ENCODE results near the gene JUP. TPM values are rescaled to one million over a fixed set of nuclear protein-coding genes. Genes with fewer than 3 reads are reported as not detected.

Gene JUP
- total RNA-seq, 2 donors from 2014 or later, result 67.9 to 85.4 TPM

GRCh38 chr17:41741709-41742108, 44.8 kb downstream of the JUP start:
- Histone ChIP-seq H3K27me3 (no peaks in the 10 kb centered on the region), H3K4me1 (peaks cover 21% of the 10 kb centered on the region), H3K9me3 (no peaks in the 10 kb centered on the region), H3K4me3 (no peak overlapping the region), H3K27ac (no peak overlapping the region), H3K36me3 (replicated peaks in 1 of 2; ENCODE audit: insufficient read depth in 1 of 2, low read depth in 2 of 2) (no peaks in the 10 kb centered on the region)
- TF ChIP-seq POLR2A (IDR thresholded peaks at IDR 0.05) (no peak), CTCF (IDR thresholded peaks at IDR 0.05) (no peak)
- intact Hi-C loops (cut with DNase I), result no loop called here
- ATAC-seq, result no peak
- 72 to 78% methylated on average over 6 to 9 of the region's 9 CpGs for WGBS, 2 donors
- no peak for DNase-seq

- Histone ChIP-seq H3K27ac (peak overlapping the region in 2 of 4 donors; percentile 65 to 68), H3K4me3 (no peak overlapping the region), H3K4me1 (peaks cover 21% of the 10 kb centered on the region), H3K9me3 (no peaks in the 10 kb centered on the region), H3K27me3 (peaks cover 0 to 3% of the 10 kb centered on the region in 2 donors), H3K36me3 (replicated peaks in 1 of 2; ENCODE audit: insufficient read depth in 1 of 2, low read depth in 2 of 2) (no peaks in the 10 kb centered on the region)
- intact Hi-C loops (cut with DNase I), result no loop called here
- DNase-seq, result no peak
- TF ChIP-seq CTCF (IDR thresholded peaks at IDR 0.05), result no peak
- TF ChIP-seq POLR2A (IDR thresholded peaks at IDR 0.05), result no peak
- no peak for ATAC-seq
- 84 to 93% methylated on average over 4 to 5 of the region's 5 CpGs for WGBS, 2 donors
Observed at GRCh38 chr17:41740506-41740905, 46.0 kb downstream of the JUP start.

GRCh38 chr17:41739661-41740352, 46.7 kb downstream of the JUP start:
- Histone ChIP-seq H3K27ac (peak overlapping the region in 3 of 4 donors; percentile 51 to 68 (median 65)), H3K4me3 (no peak overlapping the region), H3K27me3 (peaks cover 0 to 8% of the 10 kb centered on the region in 2 donors), H3K36me3 (replicated peaks in 1 of 2; ENCODE audit: insufficient read depth in 1 of 2, low read depth in 2 of 2) (no peaks in the 10 kb centered on the region), H3K9me3 (no peaks in the 10 kb centered on the region), H3K4me1 (peaks cover 26% of the 10 kb centered on the region)
- 56 to 63% methylated on average over 3 to 9 of the region's 9 CpGs for WGBS, 2 donors
- DNase-seq, result peak in 3 of 4 donors; percentile 21 to 37 (median 28)
- ATAC-seq, result peak; percentile 65
- TF ChIP-seq POLR2A (IDR thresholded peaks at IDR 0.05) (peak in 1 of 3 donors; percentile 38), CTCF (IDR thresholded peaks at IDR 0.05) (no peak)
- intact Hi-C loops (cut with DNase I), result loop anchor here (2.0 kb wide), 1 partner anchor 63 kb away; no protein-coding TSS in a partner anchor

- ATAC-seq, result no peak
- Histone ChIP-seq H3K4me3 (no peak overlapping the region), H3K4me1 (peaks cover 37% of the 10 kb centered on the region), H3K9me3 (no peaks in the 10 kb centered on the region), H3K36me3 (replicated peaks in 1 of 2; ENCODE audit: insufficient read depth in 1 of 2, low read depth in 2 of 2) (no peaks in the 10 kb centered on the region), H3K27me3 (peaks cover 4 to 18% of the 10 kb centered on the region in 2 donors), H3K27ac (peak overlapping the region in 2 of 4 donors; percentile 51 to 68)
- WGBS, 2 donors, result 73 to 81% methylated on average over 5 of the region's 5 CpGs
- no peak for TF ChIP-seq POLR2A (IDR thresholded peaks at IDR 0.05)
- no peak for TF ChIP-seq CTCF (IDR thresholded peaks at IDR 0.05)
- DNase-seq, result no peak
- intact Hi-C loops (cut with DNase I), result loop anchor here (2.0 kb wide), 1 partner anchor 64 kb away; no protein-coding TSS in a partner anchor
Observed at GRCh38 chr17:41738801-41739112, 47.8 kb downstream of the JUP start.

All from body of pancreas (tissue), 4 donors.